BLaER1 (cell line): ENCODE results near the gene CTDP1.

Experiments used
- H3K27ac ChIP-seq: shearing (Covaris generic); formaldehyde crosslinking; 2 replicates; pipeline ENCODE4 v1.8.1; 2022
- H3K27me3 ChIP-seq: shearing (Covaris generic); formaldehyde crosslinking; 2 replicates; pipeline ENCODE4 v1.8.1; 2022
- H3K36me3 ChIP-seq: shearing (Covaris generic); formaldehyde crosslinking; 2 replicates; pipeline ENCODE4 v1.8.1; 2022
- H3K4me1 ChIP-seq: shearing (Covaris generic); formaldehyde crosslinking; 2 replicates; pipeline ENCODE4 v1.8.1; 2022
- H3K4me2 ChIP-seq: shearing (Covaris generic); formaldehyde crosslinking; 2 replicates; pipeline ENCODE4 v1.8.1; 2022
- H3K4me3 ChIP-seq: shearing (Covaris generic); formaldehyde crosslinking; 2 replicates; pipeline ENCODE4 v1.8.1; 2022
- H3K9ac ChIP-seq: shearing (Covaris generic); formaldehyde crosslinking; 2 replicates; pipeline ENCODE4 v1.8.1; 2022
- H3K9me3 ChIP-seq: shearing (Covaris generic); formaldehyde crosslinking; 2 replicates; pipeline ENCODE4 v1.8.1; 2022
- H4K20me1 ChIP-seq: shearing (Covaris generic); formaldehyde crosslinking; 2 replicates; pipeline ENCODE4 v1.8.1; 2022
- Cebpa-rat ChIP-seq: shearing (Covaris generic); IDR thresholded peaks from 2 replicates; pipeline ENCODE4 v1.8.1; 2022

The CTDP1 gene

GRCh38 chr18:79756826-79757225 lies 77.2 kb downstream of the CTDP1 start:
- Histone ChIP-seq H4K20me1 (peaks cover 27% of the 10 kb centered on the region), H3K4me1 (no peaks in the 10 kb centered on the region), H3K27me3 (no peaks in the 10 kb centered on the region), H3K4me3 (no peak overlapping the region), H3K27ac (no peak overlapping the region), H3K36me3 (peaks cover 35% of the 10 kb centered on the region), H3K9ac (no peak overlapping the region), H3K9me3 (no peaks in the 10 kb centered on the region), H3K4me2 (no peak overlapping the region)
- no peak for TF ChIP-seq Cebpa-rat

- Histone ChIP-seq H3K9ac (no peak overlapping the region), H3K4me2 (no peak overlapping the region), H3K36me3 (peaks cover 10% of the 10 kb centered on the region), H3K4me1 (no peaks in the 10 kb centered on the region), H3K27ac (no peak overlapping the region), H3K9me3 (no peaks in the 10 kb centered on the region), H3K27me3 (no peaks in the 10 kb centered on the region), H4K20me1 (0 out of 2 replicates have a peak, but pooled peaks cover 8% of the 10 kb centered on the region), H3K4me3 (no peak overlapping the region)
- TF ChIP-seq Cebpa-rat: no peak
Observed at GRCh38 chr18:79760348-79760747, 80.7 kb downstream of the CTDP1 start.

GRCh38 chr18:79760881-79761280 lies 81.3 kb downstream of the CTDP1 start:
- no peak overlapping the region for H3K4me3 ChIP-seq
- H3K4me1 ChIP-seq: no peaks in the 10 kb centered on the region
- no peak overlapping the region for H3K27ac ChIP-seq
- no peak overlapping the region for H3K9ac ChIP-seq
- H3K27me3 ChIP-seq: no peaks in the 10 kb centered on the region
- TF ChIP-seq Cebpa-rat: no peak
- no peaks in the 10 kb centered on the region for H3K9me3 ChIP-seq
- 0 out of 2 replicates have a peak, but pooled peaks cover 4% of the 10 kb centered on the region for H4K20me1 ChIP-seq
- H3K4me2 ChIP-seq: no peak overlapping the region
- H3K36me3 ChIP-seq: peaks cover 5% of the 10 kb centered on the region

- H4K20me1 ChIP-seq: no peaks in the 10 kb centered on the region
- no peak overlapping the region for H3K4me2 ChIP-seq
- no peak overlapping the region for H3K27ac ChIP-seq
- H3K4me3 ChIP-seq: no peak overlapping the region
- H3K9me3 ChIP-seq: peaks cover 14% of the 10 kb centered on the region
- no peaks in the 10 kb centered on the region for H3K36me3 ChIP-seq
- H3K4me1 ChIP-seq: no peaks in the 10 kb centered on the region
- no peaks in the 10 kb centered on the region for H3K27me3 ChIP-seq
- TF ChIP-seq Cebpa-rat: no peak
- no peak overlapping the region for H3K9ac ChIP-seq
Observed at GRCh38 chr18:79763407-79763806, 83.8 kb downstream of the CTDP1 start.

GRCh38 chr18:79764131-79764530 lies 84.5 kb downstream of the CTDP1 start:
- H4K20me1 ChIP-seq: no peaks in the 10 kb centered on the region
- no peak overlapping the region for H3K4me2 ChIP-seq
- peaks cover 17% of the 10 kb centered on the region for H3K9me3 ChIP-seq
- H3K27ac ChIP-seq: no peak overlapping the region
- no peaks in the 10 kb centered on the region for H3K4me1 ChIP-seq
- H3K4me3 ChIP-seq: no peak overlapping the region
- H3K9ac ChIP-seq: no peak overlapping the region
- no peak for TF ChIP-seq Cebpa-rat
- no peaks in the 10 kb centered on the region for H3K36me3 ChIP-seq
- H3K27me3 ChIP-seq: no peaks in the 10 kb centered on the region

GRCh38 chr18:79765491-79766245 lies 86.1 kb downstream of the CTDP1 start:
- TF ChIP-seq Cebpa-rat: no peak
- Histone ChIP-seq H3K27ac (no peak overlapping the region), H4K20me1 (no peaks in the 10 kb centered on the region), H3K27me3 (no peaks in the 10 kb centered on the region), H3K4me3 (no peak overlapping the region), H3K36me3 (no peaks in the 10 kb centered on the region), H3K4me1 (no peaks in the 10 kb centered on the region), H3K9me3 (peaks cover 20% of the 10 kb centered on the region), H3K9ac (no peak overlapping the region), H3K4me2 (no peak overlapping the region)

- Histone ChIP-seq H4K20me1 (no peaks in the 10 kb centered on the region), H3K4me2 (no peak overlapping the region), H3K27ac (no peak overlapping the region), H3K9me3 (peaks cover 20% of the 10 kb centered on the region), H3K4me1 (no peaks in the 10 kb centered on the region), H3K4me3 (no peak overlapping the region), H3K36me3 (no peaks in the 10 kb centered on the region), H3K27me3 (no peaks in the 10 kb centered on the region), H3K9ac (no peak overlapping the region)
- TF ChIP-seq Cebpa-rat: no peak
Observed at GRCh38 chr18:79766308-79766707, 86.7 kb downstream of the CTDP1 start.

- H3K27me3 ChIP-seq: peaks cover 2% of the 10 kb centered on the region; the same call in 1 of the 2 replicates
- no peaks in the 10 kb centered on the region for H4K20me1 ChIP-seq
- H3K4me2 ChIP-seq: no peak overlapping the region
- H3K27ac ChIP-seq: no peak overlapping the region
- peaks cover 20% of the 10 kb centered on the region for H3K9me3 ChIP-seq
- TF ChIP-seq Cebpa-rat: no peak
- no peak overlapping the region for H3K4me3 ChIP-seq
- H3K4me1 ChIP-seq: no peaks in the 10 kb centered on the region
- no peaks in the 10 kb centered on the region for H3K36me3 ChIP-seq
- no peak overlapping the region for H3K9ac ChIP-seq
Observed at GRCh38 chr18:79768745-79769144, 89.1 kb downstream of the CTDP1 start.

GRCh38 chr18:79769698-79770500 lies 90.3 kb downstream of the CTDP1 start:
- Histone ChIP-seq H3K27ac (no peak overlapping the region), H3K4me3 (no peak overlapping the region), H3K9ac (no peak overlapping the region), H4K20me1 (no peaks in the 10 kb centered on the region), H3K27me3 (peaks cover 2% of the 10 kb centered on the region; the same call in 1 of the 2 replicates), H3K4me2 (no peak overlapping the region), H3K9me3 (peaks cover 20% of the 10 kb centered on the region), H3K36me3 (no peaks in the 10 kb centered on the region), H3K4me1 (no peaks in the 10 kb centered on the region)
- TF ChIP-seq Cebpa-rat: no peak

- TF ChIP-seq Cebpa-rat: no peak
- Histone ChIP-seq H3K4me1 (no peaks in the 10 kb centered on the region), H3K27me3 (peaks cover 3% of the 10 kb centered on the region), H3K9ac (no peak overlapping the region), H3K36me3 (no peaks in the 10 kb centered on the region), H3K9me3 (peaks cover 20% of the 10 kb centered on the region), H3K27ac (no peak overlapping the region), H3K4me2 (no peak overlapping the region), H3K4me3 (no peak overlapping the region), H4K20me1 (no peaks in the 10 kb centered on the region)
Observed at GRCh38 chr18:79770501-79770815, 90.9 kb downstream of the CTDP1 start.
